Vagina (tissue), 2 donors: ENCODE results near the gene SRPRA. TPM values are rescaled to one million over a fixed set of nuclear protein-coding genes. Genes with fewer than 3 reads are reported as not detected.

Experiments used
- DNase-seq, 2 donors: peaks; one replicate each; pipeline ENCODE4 v3.0.0-alpha.2; 2017; ENCODE audit errors: extremely low spot score in 2 of 2
- H3K27ac ChIP-seq: fragments of 200-600 bp; sonication (generic); one replicate; pipeline ENCODE4 v1.5.1; 2019
- H3K27me3 ChIP-seq: fragments of 200-600 bp; sonication (generic); one replicate; pipeline ENCODE4 v1.5.1; 2019
- H3K36me3 ChIP-seq, 2 donors: fragments of 200-600 bp; sonication (generic); one replicate each; pipeline ENCODE4 v1.5.1; 2017 to 2019
- H3K4me1 ChIP-seq: fragments of 200-600 bp; sonication (generic); one replicate; pipeline ENCODE4 v1.5.1; 2019
- H3K4me3 ChIP-seq, 2 donors: fragments of 200-600 bp; sonication (generic); 1 replicate in 1 of 2; 2 replicates in 1 of 2; pipeline ENCODE4 v1.5.1; 2016 to 2019
- H3K9me3 ChIP-seq: fragments of 200-600 bp; sonication (generic); one replicate; pipeline ENCODE4 v1.5.1; 2019
- CTCF ChIP-seq, 3 experiments: fragments of 450-650 bp in 2 of 3; fragments of 200-600 bp in 1 of 3; sonication (generic) in 1 of 3; IDR thresholded peaks; one replicate each; pipeline ENCODE4 v1.5.1; 2017 to 2019; ENCODE audit warnings: antibody characterized with exemption in 3 of 3, mild to moderate bottlenecking in 2 of 3, moderate library complexity in 2 of 3
- POLR2A ChIP-seq, 2 donors: fragments of 450-650 bp; IDR thresholded peaks; one replicate each; pipeline ENCODE4 v1.6.1; 2017; ENCODE audit warnings: antibody characterized with exemption in 2 of 2, mild to moderate bottlenecking in 2 of 2, moderate library complexity in 2 of 2
- POLR2AphosphoS5 ChIP-seq, 2 donors: sonication (generic); formaldehyde crosslinking; IDR thresholded peaks; one replicate each; pipeline ENCODE4 v1.9.0; 2017; ENCODE audit warnings: antibody characterized with exemption in 2 of 2, mild to moderate bottlenecking in 2 of 2, low read depth in 1 of 2; ENCODE audit not compliant: insufficient read depth in 1 of 2
- intact Hi-C: fragments of 100-400 bp; cut with DNase I; formaldehyde crosslinking; loops from one replicate; pipeline ENCODE4 v1.15.1; 2023
- total RNA-seq: library from RNA; depleted of rRNA; stranded (reverse); fragments of >200 nt; gene quantifications from one replicate; pipeline ENCODE4 v1.2.3, GENCODE V29; 2016

The SRPRA gene
- total RNA-seq, 1 donor from 2014 or later = 64.6 TPM

- no peaks in the 10 kb centered on the region for H3K4me1 ChIP-seq
- DNase-seq = no peak
- H3K36me3 ChIP-seq = no peaks in the 10 kb centered on the region
- intact Hi-C loops = no loop called here
- TF ChIP-seq POLR2AphosphoS5 (IDR thresholded peaks at IDR 0.05; ENCODE audit: insufficient read depth in 1 of 2, low read depth in 1 of 2) = no peak
- TF ChIP-seq CTCF (IDR thresholded peaks at IDR 0.05) = no peak
- no peak for TF ChIP-seq POLR2A (IDR thresholded peaks at IDR 0.05)
- H3K9me3 ChIP-seq = no peaks in the 10 kb centered on the region
- no peak overlapping the region for H3K27ac ChIP-seq
- no peaks in the 10 kb centered on the region for H3K27me3 ChIP-seq
- H3K4me3 ChIP-seq = no peak overlapping the region
Observed at GRCh38 chr11:126226334-126227084, 42.2 kb downstream of the SRPRA start.

GRCh38 chr11:126225295-126225665 lies 43.4 kb downstream of the SRPRA start:
- DNase-seq = no peak
- Histone ChIP-seq H3K9me3 (no peaks in the 10 kb centered on the region), H3K27ac (no peak overlapping the region), H3K27me3 (no peaks in the 10 kb centered on the region), H3K36me3 (no peaks in the 10 kb centered on the region), H3K4me3 (no peak overlapping the region), H3K4me1 (no peaks in the 10 kb centered on the region)
- intact Hi-C loops = no loop called here
- no peak for TF ChIP-seq CTCF (IDR thresholded peaks at IDR 0.05)
- TF ChIP-seq POLR2AphosphoS5 (IDR thresholded peaks at IDR 0.05; ENCODE audit: insufficient read depth in 1 of 2, low read depth in 1 of 2) = no peak
- no peak for TF ChIP-seq POLR2A (IDR thresholded peaks at IDR 0.05)

GRCh38 chr11:126224647-126225294 lies 43.9 kb downstream of the SRPRA start:
- Histone ChIP-seq H3K4me3 (no peak overlapping the region), H3K9me3 (no peaks in the 10 kb centered on the region), H3K27me3 (no peaks in the 10 kb centered on the region), H3K4me1 (no peaks in the 10 kb centered on the region), H3K36me3 (no peaks in the 10 kb centered on the region), H3K27ac (no peak overlapping the region)
- intact Hi-C loops = no loop called here
- DNase-seq = no peak
- TF ChIP-seq POLR2AphosphoS5 (IDR thresholded peaks at IDR 0.05; ENCODE audit: insufficient read depth in 1 of 2, low read depth in 1 of 2) = no peak
- no peak for TF ChIP-seq POLR2A (IDR thresholded peaks at IDR 0.05)
- no peak for TF ChIP-seq CTCF (IDR thresholded peaks at IDR 0.05)

GRCh38 chr11:126219547-126219946 lies 49.1 kb downstream of the SRPRA start:
- no peaks in the 10 kb centered on the region for H3K36me3 ChIP-seq
- no peak overlapping the region for H3K27ac ChIP-seq
- intact Hi-C loops = loop anchor here (10.0 kb wide), 1 partner anchor 45 kb away; the partner anchor contains the start of genes FOXRED1 and SRPRA
- no peaks in the 10 kb centered on the region for H3K27me3 ChIP-seq
- DNase-seq = no peak
- no peaks in the 10 kb centered on the region for H3K9me3 ChIP-seq
- H3K4me1 ChIP-seq = no peaks in the 10 kb centered on the region
- no peak for TF ChIP-seq POLR2AphosphoS5 (IDR thresholded peaks at IDR 0.05; ENCODE audit: insufficient read depth in 1 of 2, low read depth in 1 of 2)
- TF ChIP-seq POLR2A (IDR thresholded peaks at IDR 0.05) = no peak
- TF ChIP-seq CTCF (IDR thresholded peaks at IDR 0.05) = no peak
- H3K4me3 ChIP-seq = no peak overlapping the region

- Histone ChIP-seq H3K27ac (no peak overlapping the region), H3K27me3 (no peaks in the 10 kb centered on the region), H3K9me3 (no peaks in the 10 kb centered on the region), H3K4me3 (no peak overlapping the region), H3K36me3 (no peaks in the 10 kb centered on the region), H3K4me1 (peaks cover 15% of the 10 kb centered on the region)
- intact Hi-C loops = loop anchor here (10.0 kb wide), 1 partner anchor 47 kb away; the partner anchor contains the start of genes FOXRED1 and SRPRA
- TF ChIP-seq POLR2A (IDR thresholded peaks at IDR 0.05) (no peak), POLR2AphosphoS5 (IDR thresholded peaks at IDR 0.05; ENCODE audit: insufficient read depth in 1 of 2, low read depth in 1 of 2) (no peak)
- no peak for DNase-seq
Observed at GRCh38 chr11:126217491-126217890, 51.2 kb downstream of the SRPRA start.
